ENCODE results near the gene ARL5A. TPM values are rescaled to one million over a fixed set of nuclear protein-coding genes. Genes with fewer than 3 reads are reported as not detected.

ARL5A gene
- total RNA-seq, 2 experiments from 2014 or later: 78.7 to 79.9 TPM

GRCh38 chr2:151780938-151781337, 47.3 kb downstream of the ARL5A start:
- CTCF ChIA-PET: no interaction called here
- no peak for TF ChIP-seq CTCF (IDR thresholded peaks at IDR 0.05)
- no peak overlapping the region for H3K4me3 Mint-ChIP-seq
- peaks cover 3% of the 10 kb centered on the region for H3K4me1 Mint-ChIP-seq (ENCODE audit: low read depth)
- intact Hi-C loops (cut with micrococcal nuclease): no loop called here
- ATAC-seq: no peak
- H3K27me3 Mint-ChIP-seq: no peaks in the 10 kb centered on the region
- POLR2A ChIA-PET: no interaction called here
- no peak overlapping the region for H3K27ac Mint-ChIP-seq
- peaks cover 59% of the 10 kb centered on the region for H3K36me3 Mint-ChIP-seq (ENCODE audit: low read depth)
- H3K9me3 Mint-ChIP-seq: peaks cover 9% of the 10 kb centered on the region
- no peak for DNase-seq

- H3K4me3 Mint-ChIP-seq: no peak overlapping the region
- POLR2A ChIA-PET: no interaction called here
- TF ChIP-seq CTCF (IDR thresholded peaks at IDR 0.05): no peak
- no peak overlapping the region for H3K27ac Mint-ChIP-seq
- intact Hi-C loops (cut with micrococcal nuclease): no loop called here
- peaks cover 9% of the 10 kb centered on the region for H3K9me3 Mint-ChIP-seq
- H3K4me1 Mint-ChIP-seq (ENCODE audit: low read depth): peaks cover 3% of the 10 kb centered on the region
- peaks cover 47% of the 10 kb centered on the region for H3K36me3 Mint-ChIP-seq (ENCODE audit: low read depth)
- ATAC-seq (no peak), DNase-seq (no peak)
- H3K27me3 Mint-ChIP-seq: no peaks in the 10 kb centered on the region
- CTCF ChIA-PET: no interaction called here
Measured at GRCh38 chr2:151777935-151778334, 50.3 kb downstream of the ARL5A start.

GRCh38 chr2:151777487-151777886, 50.7 kb downstream of the ARL5A start:
- H3K27ac Mint-ChIP-seq: no peak overlapping the region
- H3K9me3 Mint-ChIP-seq: peaks cover 9% of the 10 kb centered on the region
- intact Hi-C loops (cut with micrococcal nuclease): no loop called here
- DNase-seq (no peak), ATAC-seq (no peak)
- H3K4me3 Mint-ChIP-seq: no peak overlapping the region
- peaks cover 44% of the 10 kb centered on the region for H3K36me3 Mint-ChIP-seq (ENCODE audit: low read depth)
- H3K27me3 Mint-ChIP-seq: no peaks in the 10 kb centered on the region
- TF ChIP-seq CTCF (IDR thresholded peaks at IDR 0.05): no peak
- ChIA-PET POLR2A (no interaction called here), CTCF (no interaction called here)
- no peaks in the 10 kb centered on the region for H3K4me1 Mint-ChIP-seq (ENCODE audit: low read depth)

- ATAC-seq: no peak
- TF ChIP-seq CTCF (IDR thresholded peaks at IDR 0.05): no peak
- Mint-ChIP-seq H3K9me3 (peaks cover 9% of the 10 kb centered on the region), H3K4me1 (ENCODE audit: low read depth) (no peaks in the 10 kb centered on the region), H3K27me3 (no peaks in the 10 kb centered on the region), H3K36me3 (ENCODE audit: low read depth) (peaks cover 39% of the 10 kb centered on the region), H3K27ac (no peak overlapping the region), H3K4me3 (no peak overlapping the region)
- DNase-seq: no peak
- ChIA-PET CTCF (no interaction called here), POLR2A (no interaction called here)
- intact Hi-C loops (cut with micrococcal nuclease): no loop called here
Measured at GRCh38 chr2:151776367-151776766, 51.9 kb downstream of the ARL5A start.

- Mint-ChIP-seq H3K4me1 (ENCODE audit: low read depth) (no peaks in the 10 kb centered on the region), H3K27me3 (no peaks in the 10 kb centered on the region), H3K36me3 (ENCODE audit: low read depth) (peaks cover 34% of the 10 kb centered on the region), H3K27ac (no peak overlapping the region), H3K9me3 (peaks cover 5% of the 10 kb centered on the region), H3K4me3 (no peak overlapping the region)
- intact Hi-C loops (cut with micrococcal nuclease): no loop called here
- TF ChIP-seq CTCF (IDR thresholded peaks at IDR 0.05): no peak
- POLR2A ChIA-PET: no interaction called here
- ATAC-seq (no peak), DNase-seq (no peak)
- CTCF ChIA-PET: interaction anchor here (1.0 kb wide), 1 partner anchor 223 kb away, joined by 3 read pairs; no protein-coding TSS in a partner anchor
Measured at GRCh38 chr2:151775057-151775740, 53.0 kb downstream of the ARL5A start.
